CD1c-positive myeloid dendritic cell (primary cell): ENCODE data around the gene SLBP.

ENCODE experiments used
- DNase-seq: peaks from one replicate; pipeline ENCODE4 v3.0.0-alpha.2; 2016; ENCODE audit errors: extremely low spot score

SLBP gene

GRCh38 chr4:1711571-1712215 lies 426 bp downstream of the SLBP start:
- DNase-seq = peak; percentile 38

DNA sequence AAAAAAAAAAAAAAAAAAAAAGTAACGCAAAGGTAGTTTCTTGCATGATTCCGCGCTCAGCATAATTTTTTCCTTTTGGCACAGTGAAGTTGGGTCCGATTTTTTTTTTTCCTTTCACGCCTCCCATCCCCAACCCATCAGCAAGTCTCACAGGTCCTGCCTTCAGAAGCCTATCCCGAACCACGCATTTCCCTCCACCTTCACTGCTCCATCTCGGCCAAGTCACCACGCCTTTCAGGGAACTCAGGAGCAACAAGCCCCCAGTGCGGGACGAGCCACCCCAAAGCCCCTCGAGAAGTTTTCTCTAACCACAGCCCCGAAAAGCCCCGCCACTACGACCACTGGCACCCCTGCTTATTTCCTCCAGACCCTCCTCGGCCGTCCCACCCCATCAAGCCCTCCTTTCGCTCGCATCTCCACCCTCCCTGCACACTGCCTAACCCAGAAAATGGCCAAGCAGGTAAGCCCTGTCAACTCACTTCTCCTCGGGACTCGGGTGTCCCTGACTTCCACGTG lies 1.0 kb downstream of the SLBP start:
- DNase-seq = no peak

- no peak for DNase-seq
Measured at GRCh38 chr4:1708581-1708980, 3.5 kb downstream of the SLBP start.

- no peak for DNase-seq
Measured at GRCh38 chr4:1706358-1706757, 5.8 kb downstream of the SLBP start.

GRCh38 chr4:1705732-1706131 lies 6.4 kb downstream of the SLBP start:
- DNase-seq = no peak

GRCh38 chr4:1703867-1704266 lies 8.3 kb downstream of the SLBP start:
- DNase-seq = no peak

DNA sequence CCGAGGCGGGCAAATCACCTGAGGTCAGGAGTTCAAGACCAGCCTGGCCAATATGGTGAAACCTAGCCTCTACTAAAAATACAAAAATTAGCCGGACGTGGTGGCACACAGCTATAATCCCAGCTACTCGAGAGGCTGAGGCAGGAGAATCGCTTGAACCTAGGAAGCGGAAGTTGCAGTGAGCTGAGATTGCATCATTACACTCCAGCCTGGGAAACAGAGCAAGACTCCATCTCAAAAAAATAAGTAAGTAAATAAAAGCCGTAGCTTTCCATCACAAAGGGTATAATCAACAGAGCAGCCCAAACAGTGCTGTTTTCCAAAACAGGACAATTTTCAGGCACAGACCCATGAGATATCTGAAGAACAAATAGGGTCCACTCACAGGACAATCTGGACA lies 10.4 kb downstream of the SLBP start:
- peak; percentile 44 for DNase-seq

DNA sequence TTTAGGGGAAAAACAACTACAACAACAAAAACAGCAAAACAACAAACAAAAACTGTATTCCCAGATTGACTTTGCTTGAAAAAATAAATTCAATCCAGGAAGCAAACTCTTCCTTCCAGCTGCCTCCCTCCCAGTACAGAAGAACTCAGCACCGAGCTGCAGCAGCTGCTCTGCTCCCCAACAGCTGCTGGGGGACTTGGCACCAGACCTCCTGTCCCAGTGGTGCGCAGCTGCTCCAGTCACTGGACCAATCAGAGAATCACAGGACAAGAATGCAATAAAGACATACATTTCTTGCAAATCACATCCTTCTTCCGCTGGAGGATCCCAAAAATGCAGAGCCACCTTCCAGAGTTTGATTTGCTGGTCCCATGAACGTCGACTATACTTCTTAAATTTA lies 16.2 kb downstream of the SLBP start:
- DNase-seq = no peak

DNA sequence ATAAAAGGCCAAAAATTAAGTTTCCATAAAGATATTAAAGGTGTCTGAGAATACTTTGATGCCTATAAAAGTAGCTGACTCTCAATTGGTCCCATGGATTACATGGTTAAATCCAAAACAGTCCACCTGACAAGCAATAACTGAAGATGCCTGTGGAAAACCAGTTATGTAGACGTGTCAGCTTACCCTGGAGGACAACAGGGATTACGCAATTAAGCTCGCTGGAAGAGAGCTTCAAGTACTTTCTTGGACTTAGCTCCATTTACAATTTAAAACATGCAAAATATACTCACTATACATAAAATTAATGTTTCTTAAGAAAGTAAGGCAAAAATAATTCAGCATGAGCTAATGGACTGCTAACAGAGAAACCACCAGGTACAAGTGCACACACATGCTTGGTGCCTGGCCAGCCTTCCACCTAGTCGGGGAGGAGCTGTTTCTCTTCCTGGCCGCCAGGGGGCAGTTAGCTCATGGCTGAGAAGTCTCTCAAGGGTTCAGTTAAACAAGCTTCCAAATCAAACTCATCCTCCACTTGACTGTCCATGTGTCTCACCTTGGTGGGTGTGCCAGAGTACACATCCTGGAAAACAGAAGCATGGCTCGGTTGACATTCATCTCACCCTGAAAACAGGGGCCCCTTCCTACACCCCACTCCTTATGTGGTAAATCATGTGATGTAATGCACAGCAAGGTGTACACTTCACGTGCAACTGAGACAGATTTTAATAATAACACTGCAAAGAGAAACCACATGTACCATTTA lies 18.8 kb downstream of the SLBP start:
- peak; percentile 87 for DNase-seq

DNA sequence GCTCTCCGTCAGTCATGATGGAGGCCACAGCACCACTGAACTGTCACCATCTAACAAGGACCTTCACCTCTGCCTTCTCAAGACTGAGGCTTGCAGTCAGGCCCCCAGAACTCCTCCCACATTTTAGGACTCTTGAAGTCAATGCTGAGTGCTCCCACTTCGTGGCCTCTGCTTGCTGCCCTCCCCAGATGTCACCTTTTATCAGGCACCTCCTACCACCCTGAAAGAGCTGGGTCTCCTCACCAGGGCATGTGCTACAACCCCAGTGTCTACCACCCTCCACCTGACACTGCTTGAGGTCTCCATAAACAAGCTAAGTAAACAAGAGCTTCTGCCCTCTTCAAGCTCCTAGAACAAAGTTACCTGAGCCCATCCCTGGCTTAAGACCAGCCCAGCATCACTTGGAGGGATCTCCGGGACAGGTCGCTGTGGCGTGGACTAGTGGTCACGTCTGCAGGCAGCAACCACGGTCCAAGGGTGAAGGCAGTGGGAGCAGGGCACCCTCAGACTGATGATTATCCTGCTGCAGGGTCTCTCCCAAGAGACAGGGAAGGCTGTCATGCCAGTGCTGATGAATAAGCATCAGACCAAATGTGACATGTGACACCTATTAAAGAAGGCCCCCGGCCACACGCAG lies 20.3 kb downstream of the SLBP start:
- no peak for DNase-seq

DNA sequence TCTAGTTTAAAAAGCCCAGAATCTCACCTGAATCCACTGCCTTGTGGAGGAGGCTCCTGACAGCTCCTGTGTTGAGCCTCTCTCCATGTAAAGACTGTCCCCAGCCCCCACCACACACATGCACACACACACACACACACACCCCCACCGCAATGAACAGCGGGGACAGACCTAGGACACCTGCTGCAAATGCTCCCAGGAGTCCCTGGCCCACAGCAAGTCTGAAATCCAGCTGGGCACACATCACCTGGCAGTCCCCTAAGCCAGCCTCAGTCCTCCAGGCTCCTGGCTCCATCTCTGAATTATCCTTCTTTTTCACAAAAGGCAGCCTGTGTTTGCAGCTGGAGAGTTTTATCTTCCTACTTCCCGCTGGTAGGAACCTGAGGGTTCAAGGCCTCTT lies 21.4 kb downstream of the SLBP start:
- no peak for DNase-seq

- no peak for DNase-seq
Measured at GRCh38 chr4:1686440-1687036, 25.6 kb downstream of the SLBP start.

DNA sequence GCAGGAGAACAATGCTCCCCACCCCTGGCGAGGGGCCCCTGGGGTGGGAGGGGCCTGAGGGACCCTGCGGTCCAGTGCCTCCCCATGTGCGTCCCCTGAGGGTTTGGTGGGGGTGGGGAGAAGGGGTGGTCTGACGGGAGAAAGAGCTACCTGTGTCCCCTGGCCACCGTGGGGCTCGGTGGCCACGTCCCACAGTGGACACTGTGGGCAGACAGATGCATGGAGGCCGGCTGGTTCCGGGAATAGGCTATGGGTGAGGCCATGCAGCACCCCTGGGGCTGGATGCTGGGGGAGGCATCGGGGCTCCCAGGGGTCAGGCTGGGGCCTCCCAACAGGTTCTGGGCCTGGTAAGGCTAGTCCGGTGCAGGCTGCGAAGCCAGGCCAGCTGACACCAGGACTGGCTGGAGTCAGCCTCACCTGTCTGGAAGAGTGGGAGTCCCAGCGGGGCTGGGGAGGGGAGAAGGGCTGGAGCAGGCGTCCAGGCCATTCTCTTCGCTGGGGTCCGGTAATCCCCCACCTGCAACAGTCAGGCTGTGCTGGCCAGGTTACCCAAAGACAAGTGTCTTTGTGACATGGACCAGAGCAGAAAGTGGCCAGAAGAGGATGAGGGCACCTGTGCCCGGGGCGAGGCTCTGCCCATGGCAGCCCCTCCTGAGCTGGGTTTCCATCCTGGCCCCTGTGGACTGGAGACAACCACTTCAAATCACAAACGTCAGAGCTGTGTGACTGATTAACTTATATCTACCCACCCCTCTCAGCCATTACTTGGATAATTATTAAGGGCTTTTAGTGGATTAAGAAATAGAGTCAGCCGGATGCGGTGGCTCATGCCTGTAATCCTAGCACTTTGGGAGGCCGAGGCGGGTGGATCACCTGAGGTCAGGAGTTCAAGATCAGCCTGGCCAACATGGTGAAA lies 26.6 kb downstream of the SLBP start:
- DNase-seq = no peak

- no peak for DNase-seq
Measured at GRCh38 chr4:1684506-1685234, 27.4 kb downstream of the SLBP start.

- peak; percentile 96 for DNase-seq
Measured at GRCh38 chr4:1683736-1684505, 28.2 kb downstream of the SLBP start, which contains the start of gene FAM53A. FAM53A (minus strand) TSS chr4:1684313; CDS start chr4:1668741, 15,572 bp downstream.

DNA sequence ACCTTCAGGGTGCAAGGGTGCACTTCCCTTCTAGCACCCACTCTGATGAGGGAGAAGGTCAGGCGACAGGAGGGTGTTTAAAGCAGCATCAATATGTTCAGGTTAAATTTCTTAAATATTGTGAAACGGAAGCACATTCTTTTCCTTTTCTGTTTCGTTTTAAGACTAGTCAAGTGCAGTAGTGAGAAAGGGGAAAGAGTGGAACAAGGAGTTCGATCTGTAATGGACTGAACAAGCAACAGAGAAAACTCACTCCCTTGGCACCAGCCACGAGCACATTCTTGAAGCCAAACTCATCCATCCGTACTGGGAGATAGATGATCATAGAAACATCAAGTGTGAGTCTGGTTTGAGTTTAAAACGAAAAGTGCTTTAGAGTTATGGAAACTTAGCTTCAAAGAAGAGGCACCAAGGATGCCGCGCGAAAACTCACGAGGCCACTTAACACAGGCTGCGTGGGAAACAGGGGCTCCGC lies 28.8 kb downstream of the SLBP start:
- DNase-seq = peak; percentile 28

GRCh38 chr4:1682860-1683259 lies 29.3 kb downstream of the SLBP start:
- DNase-seq = no peak

- DNase-seq = no peak
Measured at GRCh38 chr4:1678244-1678643, 33.9 kb downstream of the SLBP start.
